PC-9 (cell line): Measurements from ENCODE around the gene RPS27A. TPM values are rescaled to one million over a fixed set of nuclear protein-coding genes. Genes with fewer than 3 reads are reported as not detected.

Experiments used
- BruUV-seq: library from RNA; stranded (reverse); fragments of 400-500 nt; replicated peaks from 2 replicates; lab custom pipeline; 2021; lab: Mats Ljungman, UMichigan
- CTCF ChIA-PET: fragments of 300-600 bp; sonication (Branson Sonifier 250); formaldehyde crosslinking; loops from one replicate; lab custom pipeline; 2022; ENCODE audit warnings: antibody characterized with exemption; lab: Charles Lee
- POLR2A ChIA-PET: fragments of 300-600 bp; sonication (Branson Sonifier 250); formaldehyde crosslinking; loops from one replicate; lab custom pipeline; 2022; ENCODE audit warnings: antibody characterized with exemption; ENCODE audit not compliant: unreplicated experiment; lab: Charles Lee
- DNase-seq, 2 experiments: peaks; one replicate each; pipeline versions ENCODE4 v3.0.0 to v3.0.0-alpha.2; 2015 to 2022; ENCODE audit warnings: mixed read lengths in 1 of 2
- H2AFZ ChIP-seq: fragments of 200-600 bp; sonication (generic); 2 replicates; pipeline ENCODE4 v1.8.1; 2017; ENCODE audit warnings: antibody characterized with exemption
- H3F3A ChIP-seq: fragments of 200-600 bp; sonication (generic); 2 replicates; pipeline ENCODE4 v1.8.1; 2017; ENCODE audit warnings: antibody characterized with exemption, mild to moderate bottlenecking, low read depth; ENCODE audit not compliant: insufficient read depth
- H3K27ac ChIP-seq: fragments of 200-600 bp; sonication (generic); 2 replicates; pipeline ENCODE4 v1.6.1; 2016; ENCODE audit warnings: mixed run types
- H3K27me3 ChIP-seq: fragments of 200-600 bp; sonication (generic); 2 replicates; pipeline ENCODE4 v1.6.1; 2016; ENCODE audit warnings: low read depth, mixed run types; ENCODE audit not compliant: insufficient read depth
- H3K36me3 ChIP-seq: fragments of 200-600 bp; sonication (generic); 2 replicates; pipeline ENCODE4 v1.6.1; 2016; ENCODE audit warnings: low read depth, mixed run types
- H3K4me1 ChIP-seq: fragments of 200-600 bp; sonication (generic); replicated peaks from 2 replicates; pipeline ENCODE4 v1.6.1; 2016; ENCODE audit warnings: mixed run types; ENCODE audit not compliant: insufficient read depth
- H3K4me2 ChIP-seq: fragments of 200-600 bp; sonication (generic); 2 replicates; pipeline ENCODE4 v1.6.1; 2017; ENCODE audit warnings: mixed run types
- H3K4me3 ChIP-seq: fragments of 200-600 bp; sonication (generic); 2 replicates; pipeline ENCODE4 v1.6.1; 2016; ENCODE audit warnings: mixed run types
- H3K79me2 ChIP-seq: fragments of 200-600 bp; sonication (generic); 2 replicates; pipeline ENCODE4 v1.6.1; 2017; ENCODE audit warnings: low read depth, mixed run types
- H3K9me2 ChIP-seq: fragments of 200-600 bp; sonication (generic); 2 replicates; pipeline ENCODE4 v1.8.1; 2017; ENCODE audit warnings: mild to moderate bottlenecking; ENCODE audit not compliant: insufficient read depth
- H3K9me3 ChIP-seq: fragments of 200-600 bp; sonication (generic); 2 replicates; pipeline ENCODE4 v1.8.1; 2016; ENCODE audit warnings: low read depth; ENCODE audit not compliant: insufficient read depth
- H4K20me1 ChIP-seq: fragments of 200-600 bp; sonication (generic); 2 replicates; pipeline ENCODE4 v1.8.1; 2017; ENCODE audit not compliant: insufficient read depth
- EZH2 ChIP-seq: fragments of 200-600 bp; sonication (generic); IDR thresholded peaks from 2 replicates; pipeline ENCODE4 v1.8.0; 2017; ENCODE audit warnings: antibody characterized with exemption, low read depth
- intact Hi-C: fragments of 100-400 bp; cut with micrococcal nuclease; formaldehyde crosslinking; loops from one replicate; pipeline ENCODE4 v1.10.0; 2022; ENCODE audit not compliant: unreplicated experiment
- total RNA-seq: library from RNA; stranded (reverse); gene quantifications from 2 replicates; pipeline ENCODE4 v1.2.3, GENCODE V29; 2021
- TF ChIP-seq, protein P1 (sequence below): fragments of 200-600 bp; sonication (generic); conservative IDR thresholded peaks from 2 replicates; pipeline ENCODE4 v1.6.1; 2017; ENCODE audit warnings: mixed run types, antibody characterized with exemption, mild to moderate bottlenecking, moderate library complexity

The RPS27A gene
- total RNA-seq, 1 experiment from 2014 or later = 1,269 TPM

DNA sequence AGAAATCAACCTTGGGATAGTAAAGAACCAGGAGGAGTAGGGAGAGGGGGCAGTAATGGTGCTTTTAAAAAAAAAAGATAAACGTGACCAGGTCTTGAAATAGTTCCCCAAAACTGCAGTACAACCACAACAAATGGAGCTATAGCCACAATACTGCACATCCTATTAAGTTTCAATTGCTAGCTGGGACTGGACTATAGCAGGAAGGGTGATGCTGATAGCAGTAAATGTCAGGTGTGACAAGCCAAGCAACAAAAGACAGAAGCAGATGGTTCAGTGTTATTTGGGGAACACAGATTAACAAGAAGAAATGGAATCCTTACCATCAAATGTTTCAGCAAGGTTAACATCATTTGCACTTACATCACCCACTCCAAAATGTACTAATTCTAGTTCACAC is 10.1 kb downstream of the RPS27A start:
- Histone ChIP-seq H3K9me3 (no peaks in the 10 kb centered on the region), H3K9me2 (no peaks in the 10 kb centered on the region), H3K36me3 (peaks cover 17% of the 10 kb centered on the region), H3K4me2 (no peak overlapping the region), H4K20me1 (no peaks in the 10 kb centered on the region), H2AFZ (no peak overlapping the region), H3K27me3 (no peaks in the 10 kb centered on the region), H3K4me3 (no peak overlapping the region), H3K27ac (no peak overlapping the region), H3K4me1 (no peaks in the 10 kb centered on the region), H3F3A (peaks cover 37% of the 10 kb centered on the region), H3K79me2 (no peaks in the 10 kb centered on the region)
- intact Hi-C loops = no loop called here
- CTCF ChIA-PET = no interaction called here
- BruUV-seq = no TSS peak
- POLR2A ChIA-PET = no interaction called here
- no peak for DNase-seq
- no peak for TF ChIP-seq EZH2
- TF ChIP-seq, protein P1, sequence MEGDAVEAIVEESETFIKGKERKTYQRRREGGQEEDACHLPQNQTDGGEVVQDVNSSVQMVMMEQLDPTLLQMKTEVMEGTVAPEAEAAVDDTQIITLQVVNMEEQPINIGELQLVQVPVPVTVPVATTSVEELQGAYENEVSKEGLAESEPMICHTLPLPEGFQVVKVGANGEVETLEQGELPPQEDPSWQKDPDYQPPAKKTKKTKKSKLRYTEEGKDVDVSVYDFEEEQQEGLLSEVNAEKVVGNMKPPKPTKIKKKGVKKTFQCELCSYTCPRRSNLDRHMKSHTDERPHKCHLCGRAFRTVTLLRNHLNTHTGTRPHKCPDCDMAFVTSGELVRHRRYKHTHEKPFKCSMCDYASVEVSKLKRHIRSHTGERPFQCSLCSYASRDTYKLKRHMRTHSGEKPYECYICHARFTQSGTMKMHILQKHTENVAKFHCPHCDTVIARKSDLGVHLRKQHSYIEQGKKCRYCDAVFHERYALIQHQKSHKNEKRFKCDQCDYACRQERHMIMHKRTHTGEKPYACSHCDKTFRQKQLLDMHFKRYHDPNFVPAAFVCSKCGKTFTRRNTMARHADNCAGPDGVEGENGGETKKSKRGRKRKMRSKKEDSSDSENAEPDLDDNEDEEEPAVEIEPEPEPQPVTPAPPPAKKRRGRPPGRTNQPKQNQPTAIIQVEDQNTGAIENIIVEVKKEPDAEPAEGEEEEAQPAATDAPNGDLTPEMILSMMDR = no peak

DNA sequence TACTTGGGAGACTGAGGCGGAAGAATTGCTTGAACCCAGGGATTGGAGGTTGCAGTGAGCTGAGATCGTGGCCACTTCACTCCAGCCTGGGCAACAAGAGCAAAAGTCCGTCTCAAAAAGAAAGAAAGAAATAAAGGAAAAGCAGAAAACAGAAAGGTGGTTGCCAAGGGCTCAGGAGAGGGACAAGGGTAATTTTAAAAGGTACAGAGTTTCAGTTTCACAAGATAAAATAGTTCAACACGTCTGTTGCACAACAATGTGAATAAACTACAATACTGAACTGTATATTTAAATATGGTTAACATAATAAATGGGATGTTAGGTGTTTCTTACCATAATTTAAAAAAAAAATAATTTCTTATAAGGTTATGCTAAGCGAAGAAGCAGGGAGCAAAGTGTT is 12.9 kb downstream of the RPS27A start:
- ChIA-PET CTCF (no interaction called here), POLR2A (no interaction called here)
- H3K27me3 ChIP-seq = no peaks in the 10 kb centered on the region
- H3K9me3 ChIP-seq = no peaks in the 10 kb centered on the region
- H2AFZ ChIP-seq = no peak overlapping the region
- no peak overlapping the region for H3K4me2 ChIP-seq
- peaks cover 14% of the 10 kb centered on the region; the same call in 1 of the 2 replicates for H3F3A ChIP-seq
- no peak for TF ChIP-seq EZH2
- TF ChIP-seq, protein P1 = no peak
- no peak for DNase-seq
- no peaks in the 10 kb centered on the region for H4K20me1 ChIP-seq
- no peaks in the 10 kb centered on the region for H3K4me1 ChIP-seq
- no peak overlapping the region for H3K4me3 ChIP-seq
- H3K9me2 ChIP-seq = no peaks in the 10 kb centered on the region
- intact Hi-C loops = no loop called here
- H3K36me3 ChIP-seq = peaks cover 17% of the 10 kb centered on the region
- no peaks in the 10 kb centered on the region for H3K79me2 ChIP-seq
- no TSS peak for BruUV-seq
- H3K27ac ChIP-seq = no peak overlapping the region

DNA sequence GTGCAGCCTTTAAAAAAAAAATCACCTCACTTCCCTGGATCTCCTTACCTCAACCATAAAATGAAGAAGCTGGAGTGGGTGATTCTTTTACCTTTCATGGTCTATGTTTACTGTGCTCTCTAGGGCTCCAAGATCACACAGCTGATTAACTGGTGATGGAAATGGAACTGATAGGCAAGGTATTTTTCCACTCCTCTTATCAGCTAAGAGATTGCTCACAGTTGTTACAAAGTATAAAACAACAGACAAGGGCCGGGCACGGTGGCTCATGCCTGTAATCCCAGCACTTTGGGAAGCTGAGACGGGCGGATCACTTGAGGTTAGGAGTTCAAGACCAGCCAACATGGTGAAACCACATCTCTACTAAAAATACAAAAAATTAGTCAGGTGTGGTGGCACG is 14.5 kb downstream of the RPS27A start:
- intact Hi-C loops = no loop called here

More for the DNA sequence above, 14.5 kb downstream of the RPS27A start:
- Histone ChIP-seq H3K27me3 (no peaks in the 10 kb centered on the region), H3K27ac (no peak overlapping the region), H2AFZ (no peak overlapping the region), H3F3A (peaks cover 10% of the 10 kb centered on the region), H3K9me2 (no peaks in the 10 kb centered on the region), H4K20me1 (no peaks in the 10 kb centered on the region), H3K4me1 (no peaks in the 10 kb centered on the region), H3K4me3 (no peak overlapping the region), H3K36me3 (peaks cover 23% of the 10 kb centered on the region), H3K9me3 (no peaks in the 10 kb centered on the region), H3K79me2 (no peaks in the 10 kb centered on the region), H3K4me2 (no peak overlapping the region)
- no peak for DNase-seq
- BruUV-seq = no TSS peak
- ChIA-PET CTCF (interaction anchor here (0.6 kb wide), 1 partner anchor 302 kb away, joined by 3 read pairs; no protein-coding TSS in a partner anchor), POLR2A (no interaction called here)
- TF ChIP-seq, protein P1 = no peak
- TF ChIP-seq EZH2 = no peak
